Stomach smooth muscle (tissue), 2 donors: ENCODE data around the gene IFNGR1.
"Not testable (repeated sequence)": the region's sequence is repeated elsewhere in the genome, so short reads cannot be mapped to it uniquely, and the experiment has no call there.

Experiments
- H3K27ac ChIP-seq: one replicate; pipeline ENCODE4 v1.7.0; 2013; ENCODE audit warnings: mild to moderate bottlenecking, low read length, inconsistent platforms
- H3K27me3 ChIP-seq, 2 donors: one replicate each; pipeline ENCODE4 v1.7.0; 2013; ENCODE audit warnings: low read length in 2 of 2; ENCODE audit not compliant: insufficient read depth in 2 of 2, control insufficient read depth in 1 of 2
- H3K36me3 ChIP-seq, 2 donors: one replicate each; pipeline ENCODE4 v1.7.0; 2013; ENCODE audit warnings: low read length in 2 of 2; ENCODE audit not compliant: control insufficient read depth in 2 of 2, insufficient read depth in 2 of 2
- H3K4me1 ChIP-seq: one replicate; pipeline ENCODE4 v1.7.0; 2013; ENCODE audit warnings: low read length; ENCODE audit not compliant: control insufficient read depth, insufficient read depth
- H3K4me3 ChIP-seq, 2 donors: one replicate each; pipeline ENCODE4 v1.7.0; 2013; ENCODE audit warnings: low read length in 2 of 2
- H3K9ac ChIP-seq, 2 donors: one replicate each; pipeline ENCODE4 v1.7.0; 2013; ENCODE audit warnings: low read length in 2 of 2, mild to moderate bottlenecking in 1 of 2
- H3K9me3 ChIP-seq, 2 donors: one replicate each; pipeline ENCODE4 v1.7.0; 2013; ENCODE audit warnings: low read length in 2 of 2; ENCODE audit not compliant: control insufficient read depth in 2 of 2
- donor health status: healthy.
- donor health status: Pancreatic carcinoma.

Gene IFNGR1

GRCh38 chr6:137256350-137257103 lies 37.3 kb upstream of the IFNGR1 start:
- no peaks in the 10 kb centered on the region for H3K27me3 ChIP-seq
- no peaks in the 10 kb centered on the region for H3K4me1 ChIP-seq
- no peak overlapping the region for H3K27ac ChIP-seq
- no peak overlapping the region for H3K9ac ChIP-seq
- peaks cover 0 to 2% of the 10 kb centered on the region in 2 donors for H3K9me3 ChIP-seq
- H3K36me3 ChIP-seq = no peaks in the 10 kb centered on the region
- H3K4me3 ChIP-seq = no peak overlapping the region

- Histone ChIP-seq H3K27me3 (no peaks in the 10 kb centered on the region), H3K36me3 (no peaks in the 10 kb centered on the region), H3K4me1 (no peaks in the 10 kb centered on the region), H3K4me3 (no peak overlapping the region), H3K9me3 (peaks cover 0 to 2% of the 10 kb centered on the region in 2 donors), H3K9ac (no peak overlapping the region), H3K27ac (no peak overlapping the region)
Observed at GRCh38 chr6:137254966-137255365, 35.8 kb upstream of the IFNGR1 start.

GRCh38 chr6:137254430-137254829 lies 35.2 kb upstream of the IFNGR1 start:
- H3K36me3 ChIP-seq, H3K4me1 ChIP-seq, H3K9me3 ChIP-seq, H3K27me3 ChIP-seq, H3K27ac ChIP-seq, H3K9ac ChIP-seq, H3K4me3 ChIP-seq: not testable (repeated sequence)

- Histone ChIP-seq H3K27me3 (no peaks in the 10 kb centered on the region), H3K27ac (no peak overlapping the region), H3K9ac (no peak overlapping the region), H3K4me3 (no peak overlapping the region), H3K4me1 (no peaks in the 10 kb centered on the region), H3K36me3 (no peaks in the 10 kb centered on the region), H3K9me3 (no peaks in the 10 kb centered on the region)
Observed at GRCh38 chr6:137248702-137249101, 29.5 kb upstream of the IFNGR1 start.

GRCh38 chr6:137247724-137248123 lies 28.5 kb upstream of the IFNGR1 start:
- no peak overlapping the region for H3K9ac ChIP-seq
- H3K27me3 ChIP-seq = no peaks in the 10 kb centered on the region
- no peaks in the 10 kb centered on the region for H3K36me3 ChIP-seq
- no peaks in the 10 kb centered on the region for H3K9me3 ChIP-seq
- no peak overlapping the region for H3K4me3 ChIP-seq
- no peaks in the 10 kb centered on the region for H3K4me1 ChIP-seq
- H3K27ac ChIP-seq = no peak overlapping the region

- Histone ChIP-seq H3K36me3 (no peaks in the 10 kb centered on the region), H3K9me3 (no peaks in the 10 kb centered on the region), H3K27me3 (no peaks in the 10 kb centered on the region), H3K4me3 (no peak overlapping the region), H3K27ac (no peak overlapping the region), H3K4me1 (no peaks in the 10 kb centered on the region), H3K9ac (no peak overlapping the region)
Observed at GRCh38 chr6:137246791-137247202, 27.6 kb upstream of the IFNGR1 start.

- no peak overlapping the region for H3K4me3 ChIP-seq
- no peak overlapping the region for H3K9ac ChIP-seq
- no peaks in the 10 kb centered on the region for H3K4me1 ChIP-seq
- H3K36me3 ChIP-seq = no peaks in the 10 kb centered on the region
- H3K27me3 ChIP-seq = no peaks in the 10 kb centered on the region
- no peaks in the 10 kb centered on the region for H3K9me3 ChIP-seq
- H3K27ac ChIP-seq = no peak overlapping the region
Observed at GRCh38 chr6:137246164-137246563, 27.0 kb upstream of the IFNGR1 start.

GRCh38 chr6:137241481-137242038 lies 22.4 kb upstream of the IFNGR1 start:
- Histone ChIP-seq H3K27me3 (no peaks in the 10 kb centered on the region), H3K4me1 (no peaks in the 10 kb centered on the region), H3K36me3 (no peaks in the 10 kb centered on the region), H3K9me3 (no peaks in the 10 kb centered on the region), H3K4me3 (no peak overlapping the region), H3K9ac (no peak overlapping the region), H3K27ac (no peak overlapping the region)

- Histone ChIP-seq H3K9ac (no peak overlapping the region), H3K36me3 (no peaks in the 10 kb centered on the region), H3K27me3 (no peaks in the 10 kb centered on the region), H3K27ac (no peak overlapping the region), H3K4me1 (no peaks in the 10 kb centered on the region), H3K4me3 (no peak overlapping the region), H3K9me3 (no peaks in the 10 kb centered on the region)
Observed at GRCh38 chr6:137240168-137240567, 21.0 kb upstream of the IFNGR1 start.

- H3K27ac ChIP-seq = no peak overlapping the region
- H3K4me3 ChIP-seq = no peak overlapping the region
- H3K9ac ChIP-seq = no peak overlapping the region
- H3K36me3 ChIP-seq = no peaks in the 10 kb centered on the region
- no peaks in the 10 kb centered on the region for H3K27me3 ChIP-seq
- H3K9me3 ChIP-seq = no peaks in the 10 kb centered on the region
- no peaks in the 10 kb centered on the region for H3K4me1 ChIP-seq
Observed at GRCh38 chr6:137237413-137238170, 18.4 kb upstream of the IFNGR1 start.
